OCI-M1 (cell line): ENCODE results near the gene GPR183.
A peak's percentile ranks its signal among the peaks of the same experiment; 100 is the strongest.

Experiments
- DNase-seq: peaks from one replicate; lab custom pipeline; 2025; lab: John Stamatoyannopoulos, UW

GPR183 gene, protein sequence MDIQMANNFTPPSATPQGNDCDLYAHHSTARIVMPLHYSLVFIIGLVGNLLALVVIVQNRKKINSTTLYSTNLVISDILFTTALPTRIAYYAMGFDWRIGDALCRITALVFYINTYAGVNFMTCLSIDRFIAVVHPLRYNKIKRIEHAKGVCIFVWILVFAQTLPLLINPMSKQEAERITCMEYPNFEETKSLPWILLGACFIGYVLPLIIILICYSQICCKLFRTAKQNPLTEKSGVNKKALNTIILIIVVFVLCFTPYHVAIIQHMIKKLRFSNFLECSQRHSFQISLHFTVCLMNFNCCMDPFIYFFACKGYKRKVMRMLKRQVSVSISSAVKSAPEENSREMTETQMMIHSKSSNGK

DNA sequence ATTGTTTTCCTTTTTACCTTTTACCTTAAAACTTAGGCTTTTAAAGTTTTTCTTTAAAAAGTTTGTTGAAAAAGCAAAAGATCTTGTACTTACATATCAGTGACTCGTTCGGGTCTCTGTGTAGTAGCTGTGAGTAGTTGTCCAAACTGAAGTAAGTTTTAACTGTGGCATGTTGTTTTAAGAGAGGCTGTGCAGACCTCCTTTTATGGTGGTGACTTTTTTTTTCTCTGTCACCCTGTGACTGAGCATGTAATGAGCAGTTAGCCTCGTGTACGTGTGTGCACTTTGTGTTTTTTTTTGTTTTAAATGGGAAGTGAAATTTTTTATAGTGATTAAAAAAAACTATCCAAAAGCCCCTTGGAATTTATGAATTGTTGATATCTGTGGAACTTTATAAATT, at the start of gene GPR183:
Gene GPR183, minus strand, starts transcription at position 153 of the 400 bp plus-strand sequence. CDS start 11,254 bp downstream, outside the sequence.
- DNase-seq, result peak; percentile 43

GRCh38 chr13:99356262-99357091, 49.3 kb upstream of the GPR183 start:
- DNase-seq, result peak; percentile 94

GRCh38 chr13:99356012-99356261, 48.7 kb upstream of the GPR183 start:
- no peak for DNase-seq

DNA sequence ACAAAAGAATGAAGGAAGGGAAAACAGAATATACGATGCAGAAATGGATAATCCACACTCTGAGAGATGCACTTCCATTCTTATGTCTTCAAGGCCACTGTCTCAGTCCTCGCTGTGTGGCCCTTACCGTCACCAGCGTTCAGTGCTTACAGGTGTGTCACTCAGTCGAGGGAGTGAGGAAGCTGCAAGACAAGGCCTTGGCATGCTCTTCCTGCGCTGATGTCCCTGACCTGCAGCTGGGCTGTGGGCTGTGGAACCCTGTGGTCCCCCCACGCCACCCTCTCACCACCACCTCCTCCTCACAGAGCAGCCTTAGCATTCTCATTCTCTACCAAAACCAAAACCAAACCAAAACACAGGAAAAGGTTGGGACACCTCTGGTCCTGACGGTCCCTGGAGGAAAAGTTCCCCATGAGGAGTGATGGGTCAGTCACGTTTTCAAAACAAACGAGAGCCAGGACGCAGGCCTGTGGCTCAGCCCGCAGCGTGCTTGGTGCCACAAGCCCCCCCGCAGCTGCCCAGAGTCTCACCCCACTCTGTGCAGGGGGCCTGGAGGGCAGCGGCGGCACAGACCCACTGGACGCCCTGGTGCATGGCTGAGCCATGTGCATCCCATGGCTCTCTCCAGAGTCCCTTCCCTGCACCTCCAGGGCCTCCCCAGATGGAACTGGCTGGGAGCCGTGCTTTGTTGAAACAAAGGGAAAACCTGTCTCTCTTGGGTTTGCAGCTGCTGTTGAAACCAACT, 48.2 kb upstream of the GPR183 start:
- DNase-seq, result no peak

DNA sequence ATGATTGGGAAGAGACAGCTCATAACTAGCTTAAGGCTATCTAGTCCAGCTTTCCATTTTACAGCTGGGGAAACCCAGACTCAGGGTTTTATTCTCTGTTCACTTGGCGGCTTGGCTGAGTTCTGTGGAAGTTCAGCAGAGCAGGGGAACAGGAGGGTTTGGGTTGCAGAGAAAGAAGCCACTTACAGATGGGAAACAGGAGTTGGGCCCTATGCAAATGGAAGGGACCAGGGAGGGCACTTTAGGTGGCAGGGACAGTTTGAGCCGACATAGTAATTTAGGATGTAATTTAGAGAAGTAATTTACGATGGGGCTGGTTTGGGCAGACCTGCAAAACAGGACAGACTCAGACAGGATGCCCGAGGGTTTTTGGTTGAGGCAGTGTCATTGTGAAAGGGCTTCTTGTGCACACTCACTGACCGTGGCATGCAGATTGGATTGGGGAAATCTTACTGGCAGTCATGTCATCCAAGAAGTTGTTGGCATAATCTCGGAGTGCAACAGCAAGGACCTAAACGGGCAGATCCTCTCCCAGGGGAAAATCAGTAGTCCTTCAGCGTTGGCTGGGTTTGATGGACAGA, 47.3 kb upstream of the GPR183 start:
- DNase-seq, result no peak

DNA sequence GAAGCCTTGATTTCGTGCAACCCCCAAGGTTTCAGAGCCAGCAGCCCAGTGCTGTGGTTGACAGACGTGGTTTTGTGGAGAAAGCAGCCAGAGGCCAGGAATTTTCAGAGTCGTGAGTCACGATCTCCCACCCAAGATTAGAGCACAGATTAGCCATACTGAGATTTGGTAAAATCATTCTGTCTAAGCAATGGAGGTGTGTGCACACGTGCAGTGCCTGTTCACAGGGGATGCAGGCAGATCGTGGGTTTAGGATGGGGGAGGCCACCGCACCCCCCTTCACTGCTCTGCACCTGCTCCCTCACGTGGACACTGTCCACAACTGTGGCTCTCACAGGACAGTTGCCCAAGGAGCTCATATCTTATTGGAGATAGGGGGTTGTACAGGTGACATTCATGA, 46.6 kb upstream of the GPR183 start:
- no peak for DNase-seq

DNA sequence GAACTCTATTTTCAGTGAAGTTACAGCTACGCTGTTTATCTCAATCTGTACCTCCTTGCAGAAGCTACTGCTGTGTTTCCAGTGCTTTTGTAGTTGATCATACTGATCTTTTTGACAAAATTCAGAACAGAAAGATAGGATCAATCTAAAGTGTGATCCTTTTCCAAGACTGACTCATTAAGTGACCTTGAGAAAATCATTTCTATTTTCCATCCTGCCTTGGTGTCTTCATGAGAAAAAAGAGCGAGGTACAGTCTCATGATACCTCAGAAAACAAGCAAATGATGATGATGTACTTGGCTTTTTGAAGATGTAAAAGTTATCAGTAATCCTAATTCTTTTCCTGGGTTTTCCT, 46.0 kb upstream of the GPR183 start:
- DNase-seq, result no peak

- DNase-seq, result no peak
Observed at GRCh38 chr13:99352351-99353245, 45.4 kb upstream of the GPR183 start.

- DNase-seq, result no peak
Observed at GRCh38 chr13:99351772-99352171, 44.6 kb upstream of the GPR183 start.

DNA sequence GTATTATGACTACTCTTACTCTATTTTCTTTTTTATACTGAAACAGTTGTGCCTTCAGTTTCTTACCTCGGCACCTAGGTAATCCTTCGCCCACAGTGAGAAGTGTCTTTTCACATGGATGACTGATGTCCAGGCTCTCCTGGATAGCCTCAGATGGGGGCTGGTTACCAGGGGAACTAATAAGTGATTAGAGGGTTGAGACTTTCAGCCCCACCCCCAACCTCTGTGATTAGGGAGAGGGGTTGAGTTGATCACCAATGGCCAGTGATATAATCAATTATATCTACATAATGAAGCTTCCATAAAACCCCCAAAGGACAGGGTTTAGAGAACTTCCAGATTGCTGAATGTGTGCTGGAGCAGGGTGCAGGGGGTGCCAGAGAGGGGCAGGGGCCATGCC, 43.0 kb upstream of the GPR183 start:
- no peak for DNase-seq

DNA sequence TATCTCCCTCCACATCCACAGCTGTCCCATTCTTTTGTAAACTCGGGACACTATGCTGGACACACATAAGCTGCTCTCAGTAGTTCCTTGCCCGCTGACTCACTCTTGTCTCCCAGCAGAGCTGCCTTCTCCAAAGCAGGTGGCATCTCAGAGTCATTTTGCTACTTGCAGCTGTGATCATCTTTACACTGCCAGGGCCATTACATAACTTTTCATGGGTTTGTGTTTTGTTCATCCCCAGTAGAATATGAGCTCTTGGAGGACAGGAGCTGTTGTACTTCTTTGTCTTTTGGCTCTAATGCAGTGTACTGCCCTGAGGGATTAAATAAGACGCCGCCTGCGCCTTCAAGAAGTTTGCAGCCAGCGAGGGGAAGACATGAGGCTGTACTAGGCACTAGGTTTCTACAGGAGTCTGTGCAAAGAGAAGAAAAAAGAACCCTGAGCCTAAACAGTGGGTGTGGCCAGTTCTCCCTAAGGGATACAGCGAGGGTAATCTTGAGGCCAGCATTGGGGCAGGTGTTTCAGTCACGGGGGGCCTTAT, 40.8 kb upstream of the GPR183 start:
- DNase-seq, result no peak

GRCh38 chr13:99347335-99347878, 40.2 kb upstream of the GPR183 start:
- DNase-seq, result no peak

- DNase-seq, result no peak
Observed at GRCh38 chr13:99346335-99347042, 39.3 kb upstream of the GPR183 start.

GRCh38 chr13:99345345-99345744, 38.1 kb upstream of the GPR183 start:
- no peak for DNase-seq

- DNase-seq, result no peak
Observed at GRCh38 chr13:99344610-99345208, 37.5 kb upstream of the GPR183 start.

- DNase-seq, result no peak
Observed at GRCh38 chr13:99342723-99343315, 35.6 kb upstream of the GPR183 start.

GRCh38 chr13:99341969-99342722, 34.9 kb upstream of the GPR183 start:
- DNase-seq, result no peak

GRCh38 chr13:99340638-99341037, 33.4 kb upstream of the GPR183 start:
- DNase-seq, result no peak
